Measurements from ENCODE around the gene SIDT2. TPM values are rescaled to one million over a fixed set of nuclear protein-coding genes. Genes with fewer than 3 reads are reported as not detected.

Gene SIDT2
- total RNA-seq, 1 experiment from 2014 or later: 47.6 TPM

GRCh38 chr11:117186431-117186761, 7.9 kb downstream of the SIDT2 start:
- BruUV-seq (replicated peaks): no TSS peak
- H3K4me1 ChIP-seq (ENCODE audit: control insufficient read depth, insufficient read depth, low read length): no peaks in the 10 kb centered on the region
- in situ Hi-C loops (cut with HindIII; ENCODE audit: low pct_unique_long_range_greater_than_20kb, low sequenced_read_pairs): no loop called here
- no peaks in the 10 kb centered on the region for H3K27me3 ChIP-seq (ENCODE audit: control insufficient read depth, insufficient read depth, low read length)
- DNase-seq (ENCODE audit: low read depth, low spot score) (no peak), ATAC-seq (no peak)
- intact Hi-C loops (cut with micrococcal nuclease; ENCODE audit: unreplicated experiment): no loop called here
- H3K27ac ChIP-seq (ENCODE audit: low read length): no peak overlapping the region
- no peak overlapping the region for H3K4me3 ChIP-seq (ENCODE audit: low read depth in 2 of 2, low read length in 2 of 2)
- no peaks in the 10 kb centered on the region for H3K9me3 ChIP-seq (ENCODE audit: control insufficient read depth, insufficient read depth, low read depth, low read length)
- no peaks in the 10 kb centered on the region for H3K36me3 ChIP-seq (ENCODE audit: control insufficient read depth, insufficient read depth, low read length)
- TF ChIP-seq TCF7L2 (IDR thresholded peaks at IDR 0.05; ENCODE audit: low read depth, low read length): no peak
- TF ChIP-seq POLR2AphosphoS5 (IDR thresholded peaks at IDR 0.05; ENCODE audit: low read depth, low read length): no peak
- POLR2A ChIA-PET: no interaction called here
- CTCF ChIA-PET: interaction anchor here (0.7 kb wide), 1 partner anchor 48 kb away, joined by 11 read pairs; no protein-coding TSS in a partner anchor

- TF ChIP-seq REST (IDR thresholded peaks at IDR 0.05; ENCODE audit: insufficient read depth in 1 of 2, low read depth in 2 of 2, low read length in 1 of 2) (no peak), TCF7L2 (IDR thresholded peaks at IDR 0.05; ENCODE audit: low read depth, low read length) (no peak), POLR2AphosphoS5 (IDR thresholded peaks at IDR 0.05; ENCODE audit: low read depth, low read length) (no peak), CTCF (IDR thresholded peaks at IDR 0.05) (no peak), SIN3A (IDR thresholded peaks at IDR 0.05; ENCODE audit: borderline replicate concordance, insufficient read depth, low read depth, low read length) (no peak)
- CTCF ChIA-PET: no interaction called here
- H3K9me3 ChIP-seq (ENCODE audit: control insufficient read depth, insufficient read depth, low read depth, low read length): no peaks in the 10 kb centered on the region
- H3K27ac ChIP-seq (ENCODE audit: low read length): no peak overlapping the region
- POLR2A ChIA-PET: no interaction called here
- in situ Hi-C loops (cut with HindIII; ENCODE audit: low pct_unique_long_range_greater_than_20kb, low sequenced_read_pairs): no loop called here
- H3K27me3 ChIP-seq (ENCODE audit: control insufficient read depth, insufficient read depth, low read length): no peaks in the 10 kb centered on the region
- DNase-seq (ENCODE audit: low read depth, low spot score): no peak
- intact Hi-C loops (cut with micrococcal nuclease; ENCODE audit: unreplicated experiment): no loop called here
- H3K4me1 ChIP-seq (ENCODE audit: control insufficient read depth, insufficient read depth, low read length): no peaks in the 10 kb centered on the region
- no TSS peak for BruUV-seq (replicated peaks)
- ATAC-seq: no peak
- no peaks in the 10 kb centered on the region for H3K36me3 ChIP-seq (ENCODE audit: control insufficient read depth, insufficient read depth, low read length)
- no peak overlapping the region for H3K4me3 ChIP-seq (ENCODE audit: low read depth in 2 of 2, low read length in 2 of 2)
Observed at GRCh38 chr11:117187007-117187406, 8.5 kb downstream of the SIDT2 start.

GRCh38 chr11:117187428-117187798, 8.9 kb downstream of the SIDT2 start:
- POLR2A ChIA-PET: no interaction called here
- in situ Hi-C loops (cut with HindIII; ENCODE audit: low pct_unique_long_range_greater_than_20kb, low sequenced_read_pairs): no loop called here
- CTCF ChIA-PET: no interaction called here
- Histone ChIP-seq H3K4me1 (ENCODE audit: control insufficient read depth, insufficient read depth, low read length) (no peaks in the 10 kb centered on the region), H3K27me3 (ENCODE audit: control insufficient read depth, insufficient read depth, low read length) (no peaks in the 10 kb centered on the region), H3K9me3 (ENCODE audit: control insufficient read depth, insufficient read depth, low read depth, low read length) (no peaks in the 10 kb centered on the region), H3K27ac (ENCODE audit: low read length) (no peak overlapping the region), H3K36me3 (ENCODE audit: control insufficient read depth, insufficient read depth, low read length) (no peaks in the 10 kb centered on the region), H3K4me3 (ENCODE audit: low read depth in 2 of 2, low read length in 2 of 2) (no peak overlapping the region)
- TF ChIP-seq POLR2AphosphoS5 (IDR thresholded peaks at IDR 0.05; ENCODE audit: low read depth, low read length): no peak
- no peak for TF ChIP-seq REST (IDR thresholded peaks at IDR 0.05; ENCODE audit: insufficient read depth in 1 of 2, low read depth in 2 of 2, low read length in 1 of 2)
- no peak for TF ChIP-seq SIN3A (IDR thresholded peaks at IDR 0.05; ENCODE audit: borderline replicate concordance, insufficient read depth, low read depth, low read length)
- TF ChIP-seq TCF7L2 (IDR thresholded peaks at IDR 0.05; ENCODE audit: low read depth, low read length): no peak
- TF ChIP-seq CTCF (IDR thresholded peaks at IDR 0.05): no peak
- ATAC-seq: no peak
- intact Hi-C loops (cut with micrococcal nuclease; ENCODE audit: unreplicated experiment): no loop called here
- BruUV-seq (replicated peaks): no TSS peak
- no peak for DNase-seq (ENCODE audit: low read depth, low spot score)

All from Panc1 (cell line).